KOPT-K1 (cell line): Measurements from ENCODE around the gene CIDEC.

ENCODE experiments used
- H3K27ac ChIP-seq: fragments of 200-600 bp; sonication (generic); 2 replicates; pipeline ENCODE4 v1.5.1; 2016; ENCODE audit warnings: antibody characterized with exemption, mild to moderate bottlenecking, low read depth, low read length; ENCODE audit not compliant: poor library complexity, severe bottlenecking
- H3K36me3 ChIP-seq: fragments of 200-600 bp; sonication (generic); 2 replicates; pipeline ENCODE4 v1.5.1; 2017; ENCODE audit warnings: antibody characterized with exemption, mild to moderate bottlenecking, low read length, moderate library complexity; ENCODE audit not compliant: insufficient read depth
- H3K9me3 ChIP-seq: fragments of 200-600 bp; sonication (generic); 2 replicates; pipeline ENCODE4 v1.5.1; 2017; ENCODE audit warnings: antibody characterized with exemption, low read length, mild to moderate bottlenecking; ENCODE audit not compliant: insufficient read depth, poor library complexity, severe bottlenecking

The CIDEC gene

DNA sequence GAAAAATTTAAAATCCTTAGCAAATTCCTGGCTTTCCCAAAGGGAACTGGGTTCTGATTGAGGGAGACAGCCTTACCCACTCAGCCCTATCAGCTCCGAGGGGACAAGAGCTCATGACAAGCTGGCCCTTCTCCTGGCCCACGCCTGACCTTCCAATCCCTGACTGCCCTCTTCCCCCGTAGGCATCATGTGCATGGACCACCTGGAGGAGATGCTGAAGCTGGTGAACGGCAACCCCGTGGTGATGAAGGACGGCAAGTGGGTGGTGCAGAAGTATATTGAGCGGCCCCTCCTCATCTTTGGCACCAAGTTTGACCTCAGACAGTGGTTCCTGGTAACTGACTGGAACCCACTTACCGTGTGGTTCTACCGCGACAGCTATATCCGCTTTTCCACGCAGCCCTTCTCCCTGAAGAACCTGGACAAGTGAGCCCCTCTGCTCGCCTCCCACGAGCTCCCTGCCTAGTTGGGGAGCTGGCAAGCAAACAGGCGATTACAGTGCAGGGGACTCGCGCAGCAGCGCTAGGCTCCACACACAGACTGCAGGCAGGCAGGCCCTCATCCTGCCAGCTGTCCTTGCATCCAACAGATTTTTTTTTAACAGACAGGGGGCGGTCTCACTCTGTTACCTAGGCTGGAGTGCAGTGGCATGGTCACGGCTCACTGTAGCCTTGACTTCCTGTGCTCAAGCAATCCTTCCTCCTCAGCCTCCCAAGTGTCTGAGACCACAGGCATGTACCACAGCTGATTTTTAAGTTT lies 53.1 kb downstream of the CIDEC start:
- no peaks in the 10 kb centered on the region for H3K9me3 ChIP-seq
- H3K27ac ChIP-seq = no peak overlapping the region

DNA sequence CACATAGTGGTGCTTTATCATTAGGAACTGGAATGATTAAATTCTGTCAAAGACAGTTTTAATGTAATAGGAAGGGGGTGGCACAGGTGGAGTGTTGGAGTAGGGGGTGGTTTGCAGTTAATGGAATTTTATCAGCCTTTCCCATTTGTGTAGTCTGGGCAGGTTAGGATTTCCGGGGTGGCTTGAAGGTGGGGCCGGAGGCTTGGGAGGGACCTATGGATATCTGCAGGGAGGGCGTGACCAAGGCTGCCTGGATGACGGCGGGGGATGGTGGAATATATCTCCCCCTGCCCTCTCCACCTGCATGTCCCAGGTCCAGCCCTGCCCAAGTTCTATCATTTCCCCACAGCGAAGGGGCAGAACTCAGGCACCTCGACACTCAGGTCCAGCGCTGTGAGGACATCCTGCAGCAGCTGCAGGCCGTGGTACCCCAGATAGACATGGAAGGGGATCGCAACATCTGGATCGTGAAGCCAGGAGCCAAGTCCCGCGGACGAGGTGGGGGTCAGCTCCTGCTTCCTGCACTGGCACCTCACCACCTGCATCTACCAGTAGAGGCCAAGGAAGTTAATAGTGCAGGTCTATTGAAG lies 54.5 kb downstream of the CIDEC start:
- Histone ChIP-seq H3K9me3 (no peaks in the 10 kb centered on the region), H3K27ac (no peak overlapping the region), H3K36me3 (peaks cover 74% of the 10 kb centered on the region)

More for the DNA sequence above, 53.1 kb downstream of the CIDEC start:
- H3K36me3 ChIP-seq = peaks cover 78% of the 10 kb centered on the region

DNA sequence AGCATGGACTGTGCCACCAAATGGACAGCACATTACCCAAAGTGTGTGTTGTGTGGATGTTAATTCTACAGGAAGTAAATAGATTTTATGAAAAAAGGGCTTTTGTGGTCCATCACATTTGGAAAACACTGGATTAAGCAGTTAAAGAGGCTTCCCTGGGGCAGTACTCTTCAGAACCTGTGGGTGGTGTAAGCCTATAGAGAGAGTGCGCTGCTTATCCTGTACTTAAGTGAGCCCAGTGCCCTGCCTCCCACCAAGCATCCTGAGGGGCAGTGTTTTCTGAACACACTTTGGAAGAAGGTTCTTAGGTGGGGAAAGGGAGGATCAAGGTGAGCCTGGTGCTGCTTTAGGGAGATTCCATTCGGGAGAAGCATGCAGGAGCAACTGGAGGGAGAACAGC lies 59.1 kb downstream of the CIDEC start:
- Histone ChIP-seq H3K9me3 (no peaks in the 10 kb centered on the region), H3K36me3 (peaks cover 72% of the 10 kb centered on the region), H3K27ac (no peak overlapping the region)

DNA sequence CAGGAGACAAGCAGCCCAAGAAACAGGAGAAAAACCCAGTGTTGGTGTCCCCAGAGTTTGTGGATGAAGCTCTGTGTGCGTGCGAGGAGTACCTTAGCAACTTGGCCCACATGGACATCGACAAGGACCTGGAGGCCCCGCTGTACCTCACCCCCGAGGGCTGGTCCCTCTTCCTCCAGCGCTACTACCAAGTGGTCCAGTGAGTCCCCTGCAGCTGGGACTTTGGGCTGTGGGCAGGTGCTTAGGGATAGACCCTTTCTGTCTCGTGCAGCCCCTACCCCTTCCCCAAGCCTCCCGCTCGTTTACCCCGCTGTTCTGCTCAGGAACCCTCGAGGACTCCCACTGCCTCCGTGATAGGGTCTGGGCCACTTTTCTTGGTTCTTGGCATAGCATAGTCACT lies 59.5 kb downstream of the CIDEC start:
- H3K9me3 ChIP-seq = no peaks in the 10 kb centered on the region
- H3K36me3 ChIP-seq = peaks cover 72% of the 10 kb centered on the region
- no peak overlapping the region for H3K27ac ChIP-seq

DNA sequence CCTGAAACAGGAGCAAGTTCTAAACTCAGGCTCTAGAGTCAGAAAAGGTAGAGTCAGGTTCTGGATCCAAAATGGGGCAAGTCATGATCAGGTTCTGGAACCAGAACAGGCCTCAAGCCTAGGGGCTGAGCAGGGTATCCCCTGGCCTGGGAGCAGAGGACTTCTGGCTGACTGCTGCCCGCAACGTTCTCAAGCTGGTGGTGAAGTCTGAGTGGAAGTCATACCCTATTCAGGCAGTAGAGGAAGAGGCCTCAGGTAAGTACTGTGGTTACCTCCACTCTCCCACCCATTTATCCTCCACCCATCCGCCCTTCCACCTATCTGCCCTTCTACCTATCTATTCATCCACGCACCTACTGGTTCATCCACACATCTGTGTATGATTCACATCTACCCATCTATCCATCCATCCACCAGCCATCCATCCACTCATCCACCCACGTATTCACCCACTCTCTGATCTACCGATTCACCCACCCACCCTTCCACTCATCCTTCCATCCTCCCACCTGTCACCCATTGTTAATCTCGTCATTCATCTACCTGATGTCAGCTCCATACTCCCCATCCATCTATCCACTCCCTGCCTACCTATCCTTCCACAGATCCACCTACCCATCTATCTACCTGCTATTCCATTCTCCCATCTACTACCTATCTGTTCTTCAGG lies 61.3 kb downstream of the CIDEC start:
- Histone ChIP-seq H3K9me3 (no peaks in the 10 kb centered on the region), H3K36me3 (peaks cover 74% of the 10 kb centered on the region), H3K27ac (no peak overlapping the region)

DNA sequence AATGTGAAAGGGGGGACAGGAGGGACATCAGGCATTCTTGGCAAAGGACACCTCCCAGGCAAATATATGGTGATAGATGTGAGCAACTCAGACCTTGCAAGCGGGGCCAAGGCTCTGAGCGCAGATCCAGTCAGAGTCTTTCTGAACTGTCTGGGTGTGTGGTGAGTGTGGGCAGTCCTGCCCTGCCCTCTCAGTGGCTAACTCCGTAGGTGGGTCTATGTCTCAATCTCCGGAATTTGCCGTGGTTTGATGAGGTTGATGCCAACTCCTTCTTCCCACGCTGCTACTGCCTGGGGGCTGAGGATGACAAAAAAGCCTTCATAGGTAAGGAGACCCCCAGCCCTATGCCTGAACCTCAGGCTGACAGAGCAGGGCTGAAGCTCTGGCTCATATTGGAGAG lies 62.6 kb downstream of the CIDEC start:
- Histone ChIP-seq H3K36me3 (peaks cover 83% of the 10 kb centered on the region), H3K27ac (no peak overlapping the region), H3K9me3 (no peaks in the 10 kb centered on the region)
